Motor neuron (in vitro differentiated cells): ENCODE results near the gene RAB18. TPM values are rescaled to one million over a fixed set of nuclear protein-coding genes. Genes with fewer than 3 reads are reported as not detected.
A peak's percentile ranks its signal among the peaks of the same experiment; 100 is the strongest.

ENCODE experiments used
- ATAC-seq, 8 experiments: fragments of 200-7000 bp; cut with Tn5 transposase; replicated peaks in 6 of 8; 2 replicates each; pipeline ENCODE4 v1.8.0; 2021; ENCODE audit warnings: mild to moderate bottlenecking in 8 of 8, moderate library complexity in 8 of 8
- H3K27ac ChIP-seq, 2 donors: fragments of 250-450 bp; sonication (Bioruptor Pico); 2 replicates each; pipeline ENCODE4 v1.9.0; 2021; ENCODE audit warnings: antibody characterized with exemption in 2 of 2, mild to moderate bottlenecking in 2 of 2, moderate library complexity in 1 of 2
- H3K4me1 ChIP-seq, 2 donors: fragments of 250-450 bp; sonication (Bioruptor Pico); replicated peaks in 1 of 2; 2 replicates each; pipeline ENCODE4 v1.6.1; 2021; ENCODE audit warnings: antibody characterized with exemption in 2 of 2, mild to moderate bottlenecking in 2 of 2, moderate library complexity in 1 of 2
- H3K4me3 ChIP-seq, 5 donors: fragments of 250-450 bp; sonication (Bioruptor Pico); 2 replicates each; pipeline ENCODE4 v1.9.0; 2021; ENCODE audit warnings: antibody characterized with exemption in 5 of 5, mild to moderate bottlenecking in 5 of 5, moderate library complexity in 4 of 5
- WGBS, 10 experiments: fragments of 450-650 bp; shearing (Covaris generic); methylation state at CpG; one replicate each; pipeline ENCODE4 v1.0.0; 2022; 5-methylcytosine and 5-hydroxymethylcytosine counted together
- in situ Hi-C, 9 experiments: fragments of 400-800 bp; cut with MboI; loops; one replicate each; pipeline ENCODE4 v1.15.0; 2021; ENCODE audit warnings: low sequenced_read_pairs in 9 of 9, low pct_unique_long_range_greater_than_20kb in 2 of 9; ENCODE audit not compliant: unreplicated experiment in 9 of 9
- total RNA-seq, 8 experiments: library from RNA; unstranded; fragments of 300-600 nt; gene quantifications; 2 replicates each; pipeline versions ENCODE4 v1.2.3 to v1.2.4, GENCODE V29; 2022

Gene RAB18
- total RNA-seq, 8 experiments from 2014 or later = 45.5 to 120 (median 68.9) TPM

DNA sequence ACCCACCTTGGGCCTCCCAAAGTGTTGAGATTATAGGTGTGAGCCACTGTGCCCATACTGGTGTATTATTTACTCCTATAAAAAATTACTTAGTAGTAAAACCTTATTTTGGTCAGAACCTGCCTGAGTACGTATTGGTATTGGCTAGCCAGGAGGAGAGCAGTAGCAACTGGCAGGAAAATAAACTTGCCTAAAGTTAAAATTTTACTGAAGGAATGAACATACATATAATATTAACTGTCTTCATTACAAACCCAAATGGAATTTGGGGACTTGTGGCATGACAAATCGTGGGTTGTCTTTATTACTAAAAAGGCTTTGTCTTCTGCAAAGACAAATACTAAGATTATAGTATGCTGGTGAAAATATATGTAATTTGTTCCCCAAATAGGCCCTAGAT lies 8.4 kb downstream of the RAB18 start:
- in situ Hi-C loops = no loop called here
- no peak for ATAC-seq
- Histone ChIP-seq H3K4me1 (no peaks in the 10 kb centered on the region), H3K27ac (no peak overlapping the region), H3K4me3 (no peak overlapping the region)
- WGBS, 10 experiments = 0 to 100% (median 44%) methylated on average over 1 to 2 of the region's 2 CpGs; no CpG with 5 or more reads in 1 of the 10 experiments

DNA sequence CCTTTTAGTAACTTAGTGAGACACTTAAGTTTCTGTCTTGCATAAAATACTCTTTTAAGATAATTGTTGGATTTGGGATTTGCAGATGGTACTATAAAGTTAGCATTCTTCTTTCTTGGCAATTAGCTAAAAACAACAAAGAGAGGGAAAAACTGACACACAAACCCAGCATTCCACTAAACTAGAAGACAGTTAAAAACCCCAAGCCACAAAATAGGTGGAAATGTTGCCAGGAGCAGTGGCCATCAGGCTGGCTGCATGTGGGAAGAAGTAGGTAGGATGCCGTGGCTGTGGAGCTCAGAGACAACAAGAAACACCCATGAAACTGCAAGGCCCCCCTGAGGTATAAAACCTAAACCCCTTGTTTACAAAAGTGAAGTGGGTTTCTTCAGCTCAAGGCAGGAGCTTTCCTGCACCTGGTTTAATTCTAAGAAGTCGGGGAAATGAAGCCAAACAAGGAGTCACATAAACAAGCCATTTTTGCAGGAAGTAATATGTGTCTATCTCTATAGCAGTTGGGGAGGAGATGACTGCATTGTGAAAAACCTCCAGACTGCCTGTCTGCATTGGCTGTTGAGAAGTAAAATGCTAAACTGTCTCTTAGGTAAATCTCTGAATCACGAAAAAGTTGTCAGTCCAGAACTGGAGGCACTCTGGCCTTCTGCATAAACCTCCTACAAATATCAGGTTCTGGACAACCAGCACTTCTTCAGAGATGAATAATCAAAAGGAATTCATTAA lies 9.5 kb downstream of the RAB18 start:
- in situ Hi-C loops = no loop called here
- H3K27ac ChIP-seq = no peak overlapping the region
- 17 to 100% (median 90%) methylated on average over 1 to 3 of the region's 3 CpGs; no CpG with 5 or more reads in 1 of the 10 experiments for WGBS, 10 experiments
- H3K4me1 ChIP-seq = no peaks in the 10 kb centered on the region
- H3K4me3 ChIP-seq = no peak overlapping the region
- ATAC-seq = no peak

DNA sequence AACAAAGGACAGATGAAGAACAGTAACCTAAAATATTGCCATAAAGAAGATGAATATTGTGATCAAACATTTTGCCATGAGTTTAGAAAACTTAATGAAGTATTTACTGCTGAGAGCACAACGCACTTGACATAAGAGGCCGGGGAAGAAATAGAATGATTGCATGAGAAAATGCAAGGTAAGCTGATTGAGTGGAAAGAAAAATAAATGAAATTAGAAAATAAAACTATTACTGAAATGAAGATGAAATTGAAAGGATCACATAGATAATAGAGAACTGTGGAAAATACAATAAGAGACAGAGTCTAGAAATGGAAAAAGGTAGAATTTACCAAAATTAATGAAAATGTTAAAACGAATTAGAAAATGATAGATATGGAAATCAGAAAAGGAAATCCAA lies 10.1 kb downstream of the RAB18 start:
- Histone ChIP-seq H3K4me3 (no peak overlapping the region), H3K4me1 (no peaks in the 10 kb centered on the region), H3K27ac (no peak overlapping the region)
- in situ Hi-C loops = no loop called here
- WGBS, 10 experiments = 84 to 100% (median 96%) methylated on average over 1 to 3 of the region's 3 CpGs
- ATAC-seq = no peak

DNA sequence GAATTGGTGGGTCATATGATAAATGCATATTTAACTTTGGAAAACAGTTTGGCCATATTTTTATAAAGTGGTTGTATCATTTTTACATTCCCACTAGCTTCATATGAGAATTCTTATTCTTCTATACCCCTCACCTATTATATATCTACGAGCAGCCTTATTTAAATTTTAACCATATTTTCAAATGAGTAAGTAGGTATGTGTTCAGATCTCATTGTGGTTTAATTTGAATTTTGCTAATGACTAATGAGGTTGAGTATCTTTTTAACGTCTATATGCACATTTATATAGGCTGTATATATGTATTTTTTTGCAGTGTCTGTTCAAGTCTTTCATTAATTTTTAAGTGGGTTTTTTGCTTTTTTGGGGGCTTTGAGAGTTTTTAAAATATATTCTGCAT lies 14.2 kb downstream of the RAB18 start:
- in situ Hi-C loops = no loop called here
- ATAC-seq = no peak
- Histone ChIP-seq H3K27ac (no peak overlapping the region), H3K4me3 (no peak overlapping the region), H3K4me1 (no peaks in the 10 kb centered on the region)
- 0 to 100% (median 53%) methylated on average over 1 to 2 of the region's 2 CpGs; no CpG with 5 or more reads in 2 of the 10 experiments for WGBS, 10 experiments

DNA sequence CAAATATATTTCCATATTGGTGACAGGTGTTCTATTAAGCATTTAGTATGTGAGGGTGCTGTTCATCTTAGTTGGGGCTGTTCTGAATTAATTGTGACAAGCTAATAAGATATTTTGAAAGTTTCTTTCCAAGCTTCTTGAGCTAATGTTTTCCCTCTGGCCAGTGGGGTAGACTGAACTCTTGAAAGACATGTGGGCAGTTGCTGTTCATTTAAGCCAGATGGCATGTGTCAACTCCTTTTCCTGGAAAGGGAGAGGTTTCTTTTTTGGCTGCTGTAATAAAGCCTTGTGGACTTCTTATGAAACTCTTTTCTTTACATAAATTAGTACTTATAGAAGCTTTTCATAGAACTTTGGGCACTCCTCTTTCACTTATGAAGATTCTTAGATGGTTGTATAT lies 21.7 kb downstream of the RAB18 start:
- peaks cover 0 to 14% of the 10 kb centered on the region in 2 donors for H3K4me1 ChIP-seq
- no peak overlapping the region for H3K27ac ChIP-seq
- in situ Hi-C loops = no loop called here
- no peak overlapping the region for H3K4me3 ChIP-seq
- ATAC-seq = peak in 3 of 8 experiments; percentile 82 to 90 (median 87)

DNA sequence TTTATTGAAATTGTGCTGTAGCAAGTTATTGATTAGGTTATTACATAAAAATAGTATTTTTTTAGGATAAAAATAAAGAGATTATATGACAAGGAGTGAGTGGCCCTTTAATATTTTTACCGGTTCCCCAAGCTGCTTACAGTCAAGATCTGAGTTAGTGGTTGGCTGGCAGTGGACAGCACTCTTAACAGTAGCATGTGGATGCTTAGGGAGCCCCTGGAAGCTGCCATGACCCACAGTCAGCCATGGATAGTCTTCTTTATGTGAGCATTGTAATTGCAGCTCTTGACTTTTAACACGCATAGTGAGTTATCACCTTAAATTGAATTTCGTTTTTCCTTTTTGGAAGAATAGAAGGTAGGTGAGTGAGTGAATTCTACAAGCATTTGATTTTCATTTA lies 22.1 kb downstream of the RAB18 start:
- WGBS, 10 experiments = 0 to 100% (median 75%) methylated on average over 1 to 3 of the region's 3 CpGs
- Histone ChIP-seq H3K4me3 (no peak overlapping the region), H3K4me1 (peaks cover 0 to 14% of the 10 kb centered on the region in 2 donors), H3K27ac (no peak overlapping the region)
- in situ Hi-C loops = no loop called here
- peak in 3 of 8 experiments; percentile 20 to 43 (median 20) for ATAC-seq

DNA sequence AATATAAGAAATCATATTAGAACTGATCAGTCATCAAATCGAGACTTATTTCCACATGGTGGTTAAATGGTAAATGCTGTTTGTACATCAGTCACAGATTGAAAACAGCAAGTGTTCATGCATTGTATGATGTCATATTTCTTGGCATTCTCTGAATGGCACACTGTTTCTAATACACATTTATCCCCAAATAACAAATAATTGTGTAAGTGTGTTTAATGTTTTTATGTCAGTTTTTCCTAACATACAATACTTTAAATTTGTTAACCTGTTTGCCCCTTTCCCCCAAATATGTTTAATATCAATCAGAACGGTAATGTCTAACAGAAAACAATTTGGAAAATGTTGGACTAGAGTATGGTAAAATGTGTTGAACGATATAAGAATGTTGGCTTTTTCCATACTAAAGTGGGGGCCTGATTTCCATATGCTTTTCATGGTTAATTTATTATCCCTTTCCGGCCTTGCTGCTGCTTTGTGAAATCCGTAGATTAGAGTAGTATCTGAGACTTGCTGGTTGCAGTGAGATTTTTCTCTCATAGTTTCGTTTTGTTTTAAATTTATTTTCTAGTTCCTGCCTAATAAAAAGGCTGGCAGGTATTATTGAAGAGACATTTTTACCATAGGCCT lies 23.7 kb downstream of the RAB18 start:
- 11 to 100% (median 60%) methylated on average over 1 to 6 of the region's 6 CpGs for WGBS, 10 experiments
- no peak overlapping the region for H3K27ac ChIP-seq
- ATAC-seq = peak in 1 of 8 experiments; percentile 7
- H3K4me3 ChIP-seq = no peak overlapping the region
- in situ Hi-C loops = no loop called here
- peaks cover 0 to 14% of the 10 kb centered on the region in 2 donors for H3K4me1 ChIP-seq

DNA sequence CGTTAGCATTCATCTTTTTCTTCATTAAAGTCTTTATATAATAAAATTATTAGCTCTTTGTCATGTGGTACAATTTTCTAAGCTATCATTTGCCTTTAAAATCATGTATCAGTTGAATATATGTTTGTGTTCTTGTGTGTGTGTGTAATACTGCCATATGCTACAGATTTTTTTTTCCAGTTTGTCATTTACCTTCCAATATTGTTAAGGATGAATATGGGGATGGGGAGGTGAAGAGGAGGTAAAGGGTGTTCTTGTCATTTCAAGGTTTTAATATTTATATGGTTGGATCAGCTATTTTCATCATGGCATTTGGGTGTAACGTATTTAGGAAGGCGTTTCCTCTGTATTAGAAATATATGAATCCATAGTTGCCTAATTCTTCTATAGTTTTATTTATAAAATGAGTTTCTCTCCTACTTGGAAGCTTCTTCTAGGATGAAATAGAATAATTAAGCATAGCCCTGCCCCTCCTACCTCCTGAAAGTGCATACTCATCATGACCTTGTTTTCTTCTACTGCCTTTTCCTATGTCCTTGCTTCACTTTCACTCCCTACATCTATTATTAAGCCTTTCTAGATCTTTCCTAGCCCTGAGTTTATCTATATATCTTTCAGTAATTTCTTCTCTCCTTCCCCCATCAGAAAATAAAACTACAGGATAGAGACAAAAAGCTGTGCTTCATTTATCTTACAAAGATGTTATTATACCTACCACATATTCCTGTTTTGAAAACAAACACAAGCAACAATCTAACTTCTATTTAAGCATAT lies 25.1 kb downstream of the RAB18 start:
- in situ Hi-C loops = no loop called here
- Histone ChIP-seq H3K4me3 (no peak overlapping the region), H3K4me1 (peaks cover 0 to 14% of the 10 kb centered on the region in 2 donors), H3K27ac (no peak overlapping the region)
- 26 to 100% (median 90%) methylated on average over 1 to 3 of the region's 3 CpGs; no CpG with 5 or more reads in 1 of the 10 experiments for WGBS, 10 experiments
- peak in 3 of 8 experiments; percentile 16 to 44 (median 32) for ATAC-seq

DNA sequence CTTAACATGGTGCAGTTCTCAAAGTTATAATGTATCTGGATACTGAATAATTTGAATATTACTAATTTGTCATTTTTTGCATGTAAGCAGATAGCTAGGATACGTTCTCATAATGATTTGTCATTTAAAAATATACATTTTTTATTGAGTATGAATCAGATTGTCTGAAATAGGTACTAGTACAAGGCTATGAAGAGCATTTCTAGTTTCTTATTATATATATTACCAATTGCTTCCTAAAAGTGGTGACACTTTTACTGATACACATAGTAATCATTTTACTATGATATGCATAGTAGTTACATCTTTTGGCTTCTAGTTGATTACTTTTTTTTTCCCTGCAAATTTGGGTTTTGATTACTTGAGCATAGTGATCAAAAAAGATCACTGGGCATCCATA lies 26.4 kb downstream of the RAB18 start:
- in situ Hi-C loops = no loop called here
- WGBS, 10 experiments = 7 to 100% (median 89%) methylated on average over 1 of the region's 1 CpG

DNA sequence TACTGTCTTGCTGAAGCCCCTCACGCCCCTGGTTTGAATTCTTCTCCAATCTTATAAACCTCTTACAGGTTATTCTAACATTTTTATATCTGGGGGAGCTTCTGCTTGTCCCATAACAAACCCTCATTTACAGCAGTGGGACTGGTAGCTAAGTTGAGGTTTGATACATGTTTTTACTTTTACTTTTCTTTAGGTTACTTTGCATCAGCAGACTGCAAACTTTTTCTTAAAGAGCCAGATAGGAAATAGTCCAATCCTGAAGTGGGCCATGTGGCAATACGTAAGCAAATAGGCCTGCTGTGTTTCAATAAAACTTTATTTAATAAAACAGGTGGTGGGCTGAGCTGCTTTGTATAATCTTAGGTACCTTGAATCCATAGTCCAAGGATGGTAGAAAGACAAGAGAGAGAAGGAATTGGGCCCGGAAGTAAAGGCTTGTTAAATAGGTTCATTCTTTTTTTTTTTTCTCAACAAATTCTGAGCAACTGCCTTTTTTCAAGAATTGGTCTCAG lies 27.3 kb downstream of the RAB18 start:
- in situ Hi-C loops = no loop called here
- no peak overlapping the region for H3K4me3 ChIP-seq
- H3K4me1 ChIP-seq = peaks cover 0 to 14% of the 10 kb centered on the region in 2 donors
- H3K27ac ChIP-seq = no peak overlapping the region
- 85 to 100% (median 94%) methylated on average over 2 to 3 of the region's 3 CpGs for WGBS, 10 experiments
- ATAC-seq = no peak

More for the DNA sequence above, 26.4 kb downstream of the RAB18 start:
- Histone ChIP-seq H3K4me1 (peaks cover 0 to 14% of the 10 kb centered on the region in 2 donors), H3K4me3 (no peak overlapping the region), H3K27ac (no peak overlapping the region)
- no peak for ATAC-seq

DNA sequence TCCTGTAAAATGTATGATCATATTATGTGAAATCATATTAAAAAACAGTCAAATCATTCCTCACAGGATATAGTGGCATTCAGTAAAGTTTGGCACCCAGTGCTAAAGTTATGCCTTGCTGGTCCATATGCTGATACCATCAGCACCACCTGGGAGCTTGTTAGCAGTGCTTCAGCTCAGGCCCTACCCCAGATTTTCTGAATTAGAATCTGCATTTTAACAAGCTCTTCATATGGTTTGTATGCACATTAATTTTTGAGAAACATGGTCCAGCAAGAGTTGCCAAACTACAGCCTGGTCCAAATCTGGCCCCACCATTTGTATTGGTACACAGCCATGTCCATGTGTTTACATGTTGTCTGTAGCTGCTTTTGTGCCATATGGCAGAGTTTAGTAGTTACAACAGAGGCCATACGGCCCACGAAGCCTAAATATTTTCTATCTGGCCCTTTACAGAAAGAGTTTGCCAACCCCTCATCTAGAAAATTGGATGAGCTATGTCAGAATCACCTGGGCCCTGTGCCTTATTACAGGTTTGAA lies 30.1 kb downstream of the RAB18 start:
- peaks cover 0 to 3% of the 10 kb centered on the region in 2 donors for H3K4me1 ChIP-seq
- H3K27ac ChIP-seq = no peak overlapping the region
- 75 to 100% (median 89%) methylated on average over 1 to 2 of the region's 2 CpGs; no CpG with 5 or more reads in 5 of the 10 experiments for WGBS, 10 experiments
- in situ Hi-C loops = no loop called here
- no peak overlapping the region for H3K4me3 ChIP-seq
- peak in 1 of 8 experiments; percentile 17 for ATAC-seq

DNA sequence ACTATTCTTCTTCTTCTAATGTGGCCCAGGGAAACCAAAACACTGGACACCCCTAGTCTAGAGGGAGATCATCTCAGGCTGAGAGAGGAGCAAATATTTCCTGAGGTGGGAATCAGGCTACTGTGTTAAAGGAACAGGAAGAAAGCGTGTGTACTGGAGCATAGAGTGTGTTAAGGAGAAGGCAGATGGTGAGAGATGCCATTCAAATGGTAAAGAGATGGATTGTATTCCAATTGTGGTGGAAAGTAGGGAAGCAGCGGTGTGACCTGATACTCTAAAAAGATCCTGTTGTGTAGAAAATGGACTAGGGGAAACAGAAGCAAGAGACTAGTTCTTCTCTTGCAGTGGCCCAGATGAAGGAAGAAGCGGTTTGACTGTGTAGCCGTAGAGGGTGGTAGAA lies 31.2 kb downstream of the RAB18 start:
- ATAC-seq = peak in 2 of 8 experiments; percentile 21 to 28
- Histone ChIP-seq H3K27ac (no peak overlapping the region), H3K4me1 (no peaks in the 10 kb centered on the region), H3K4me3 (no peak overlapping the region)
- WGBS, 10 experiments = 57 to 100% (median 90%) methylated on average over 1 to 4 of the region's 4 CpGs; no CpG with 5 or more reads in 1 of the 10 experiments
- in situ Hi-C loops = no loop called here

DNA sequence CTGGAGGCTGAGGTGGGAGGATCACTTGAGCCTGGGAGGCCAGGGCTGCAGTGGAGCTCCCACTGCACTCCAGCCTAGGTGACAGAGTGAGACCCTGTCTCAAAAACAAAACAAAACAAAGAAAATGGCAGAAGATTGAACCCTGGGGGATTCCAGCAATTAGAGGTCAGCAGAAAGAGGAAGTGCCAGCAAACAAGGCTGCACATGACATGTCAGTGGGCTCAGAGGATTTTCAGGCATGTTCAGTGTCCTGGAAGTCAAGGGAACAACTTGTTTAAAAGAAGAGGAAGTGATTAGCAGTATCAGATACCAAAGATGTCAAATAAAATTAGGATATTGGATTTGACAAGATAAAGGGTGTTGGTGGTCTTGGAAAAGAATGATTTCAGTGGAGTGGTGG lies 32.3 kb downstream of the RAB18 start:
- in situ Hi-C loops = no loop called here
- ATAC-seq = no peak
- H3K4me1 ChIP-seq = no peaks in the 10 kb centered on the region

More for the DNA sequence above, 32.3 kb downstream of the RAB18 start:
- H3K27ac ChIP-seq = no peak overlapping the region
- H3K4me3 ChIP-seq = no peak overlapping the region
